ENCODE results near the gene KYAT1.

- TF ChIP-seq CTCF (IDR thresholded peaks at IDR 0.05) (no peak), POLR2AphosphoS5 (IDR thresholded peaks at IDR 0.05; ENCODE audit: low read depth, low read length) (no peak)
Observed at GRCh38 chr9:128903079-128903461, 21.3 kb upstream of the KYAT1 start.
